KMS-11 (cell line): ENCODE measurements around the gene ANKRD27.

Experiments used
- H2AFZ ChIP-seq: fragments of 200-600 bp; sonication (generic); 2 replicates; pipeline ENCODE4 v1.6.1; 2016; ENCODE audit warnings: antibody characterized with exemption, mixed run types, low read depth
- H3K27ac ChIP-seq: fragments of 200-600 bp; sonication (generic); 2 replicates; pipeline ENCODE4 v1.6.1; 2016; ENCODE audit warnings: mild to moderate bottlenecking, mixed run types
- H3K27me3 ChIP-seq: fragments of 200-600 bp; sonication (generic); 2 replicates; pipeline ENCODE4 v1.6.1; 2017; ENCODE audit warnings: mild to moderate bottlenecking, low read depth, mixed run types, moderate library complexity; ENCODE audit not compliant: insufficient read depth
- H3K36me3 ChIP-seq: fragments of 200-600 bp; sonication (generic); 2 replicates; pipeline ENCODE4 v1.6.1; 2017; ENCODE audit warnings: mild to moderate bottlenecking, mixed run types; ENCODE audit not compliant: insufficient read depth
- H3K4me1 ChIP-seq: fragments of 200-600 bp; sonication (generic); 2 replicates; pipeline ENCODE4 v1.6.1; 2016; ENCODE audit warnings: mild to moderate bottlenecking, low read depth, mixed run types; ENCODE audit not compliant: poor library complexity, severe bottlenecking
- H3K4me2 ChIP-seq: fragments of 200-600 bp; sonication (generic); 2 replicates; pipeline ENCODE4 v1.7.0; 2016; ENCODE audit warnings: mild to moderate bottlenecking, mixed run types
- H3K4me3 ChIP-seq: fragments of 200-600 bp; sonication (generic); IDR thresholded peaks from 2 replicates; pipeline ENCODE4 v1.6.1; 2017; ENCODE audit warnings: low read depth, low read length, mixed read lengths; ENCODE audit not compliant: insufficient read depth
- H3K79me2 ChIP-seq: fragments of 200-600 bp; sonication (generic); 2 replicates; pipeline ENCODE4 v1.6.1; 2016; ENCODE audit warnings: low read depth, mixed run types; ENCODE audit not compliant: insufficient read depth
- H3K9ac ChIP-seq: fragments of 200-600 bp; sonication (generic); 2 replicates; pipeline ENCODE4 v1.6.1; 2016; ENCODE audit warnings: mild to moderate bottlenecking, mixed run types
- H4K20me1 ChIP-seq: fragments of 200-600 bp; sonication (generic); 2 replicates; pipeline ENCODE4 v1.6.1; 2016; ENCODE audit warnings: mild to moderate bottlenecking, mixed run types; ENCODE audit not compliant: insufficient read depth
- TF ChIP-seq, protein P1 (sequence below): fragments of 200-600 bp; sonication (generic); conservative IDR thresholded peaks from 2 replicates; pipeline ENCODE4 v1.6.1; 2017; ENCODE audit warnings: low read depth, mild to moderate bottlenecking, antibody characterized with exemption, low read length, moderate library complexity, mixed read lengths

The ANKRD27 gene

GRCh38 chr19:32637480-32637879, 37.5 kb downstream of the ANKRD27 start:
- Histone ChIP-seq H3K27me3 (no peaks in the 10 kb centered on the region), H3K4me1 (no peaks in the 10 kb centered on the region), H3K9ac (no peak overlapping the region), H3K36me3 (peaks cover 32% of the 10 kb centered on the region; the same call in 1 of the 2 replicates), H3K4me2 (no peak overlapping the region), H3K79me2 (0 out of 2 replicates have a peak, but pooled peaks cover 4% of the 10 kb centered on the region), H4K20me1 (no peaks in the 10 kb centered on the region), H3K4me3 (no peak overlapping the region), H3K27ac (no peak overlapping the region), H2AFZ (no peak overlapping the region)
- TF ChIP-seq, protein P1, sequence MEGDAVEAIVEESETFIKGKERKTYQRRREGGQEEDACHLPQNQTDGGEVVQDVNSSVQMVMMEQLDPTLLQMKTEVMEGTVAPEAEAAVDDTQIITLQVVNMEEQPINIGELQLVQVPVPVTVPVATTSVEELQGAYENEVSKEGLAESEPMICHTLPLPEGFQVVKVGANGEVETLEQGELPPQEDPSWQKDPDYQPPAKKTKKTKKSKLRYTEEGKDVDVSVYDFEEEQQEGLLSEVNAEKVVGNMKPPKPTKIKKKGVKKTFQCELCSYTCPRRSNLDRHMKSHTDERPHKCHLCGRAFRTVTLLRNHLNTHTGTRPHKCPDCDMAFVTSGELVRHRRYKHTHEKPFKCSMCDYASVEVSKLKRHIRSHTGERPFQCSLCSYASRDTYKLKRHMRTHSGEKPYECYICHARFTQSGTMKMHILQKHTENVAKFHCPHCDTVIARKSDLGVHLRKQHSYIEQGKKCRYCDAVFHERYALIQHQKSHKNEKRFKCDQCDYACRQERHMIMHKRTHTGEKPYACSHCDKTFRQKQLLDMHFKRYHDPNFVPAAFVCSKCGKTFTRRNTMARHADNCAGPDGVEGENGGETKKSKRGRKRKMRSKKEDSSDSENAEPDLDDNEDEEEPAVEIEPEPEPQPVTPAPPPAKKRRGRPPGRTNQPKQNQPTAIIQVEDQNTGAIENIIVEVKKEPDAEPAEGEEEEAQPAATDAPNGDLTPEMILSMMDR: no peak

DNA sequence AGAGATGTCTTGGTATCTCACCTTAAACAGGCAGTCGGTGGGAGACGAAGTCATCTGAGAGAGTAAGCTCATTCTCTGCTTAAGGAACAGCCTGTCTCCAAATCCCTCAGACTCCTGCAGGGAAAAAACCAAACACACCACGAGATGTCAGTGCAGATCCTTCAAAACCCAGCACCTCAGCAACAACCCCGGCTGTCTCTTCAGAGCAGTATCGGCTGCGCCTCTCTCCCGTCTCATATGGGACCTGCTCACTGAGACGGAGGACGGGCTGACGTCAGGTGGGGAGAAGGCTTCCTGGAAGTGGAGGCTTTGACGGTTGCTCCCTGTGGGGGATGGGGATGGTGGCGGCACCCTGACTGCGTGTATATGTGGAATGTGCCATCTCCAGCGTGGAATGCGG, 43.6 kb downstream of the ANKRD27 start:
- Histone ChIP-seq H3K27me3 (no peaks in the 10 kb centered on the region), H2AFZ (no peak overlapping the region), H3K79me2 (0 out of 2 replicates have a peak, but pooled peaks cover 4% of the 10 kb centered on the region), H3K36me3 (peaks cover 22% of the 10 kb centered on the region; the same call in 1 of the 2 replicates), H3K4me3 (no peak overlapping the region), H3K9ac (no peak overlapping the region), H4K20me1 (no peaks in the 10 kb centered on the region), H3K4me1 (no peaks in the 10 kb centered on the region), H3K27ac (no peak overlapping the region), H3K4me2 (no peak overlapping the region)
- TF ChIP-seq, protein P1: no peak

DNA sequence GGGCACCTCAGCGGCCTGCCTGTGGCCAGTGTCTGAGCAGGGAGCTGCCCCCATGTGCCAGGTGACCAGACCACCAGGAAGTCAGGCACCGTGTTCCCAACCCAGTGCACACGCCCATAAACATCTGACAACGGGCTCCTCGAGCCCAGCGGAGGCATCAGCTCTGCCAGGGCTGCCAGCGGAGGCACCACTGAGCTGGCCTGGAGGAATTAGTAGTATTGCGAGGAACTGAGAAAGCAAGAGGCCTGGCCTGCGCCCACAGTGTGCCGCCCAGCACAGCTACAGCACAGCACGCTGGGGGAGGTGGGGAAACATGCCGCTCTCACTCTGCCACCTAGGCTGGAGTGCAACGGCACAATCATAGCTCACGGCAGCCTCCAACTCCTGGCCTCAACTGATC, 44.6 kb downstream of the ANKRD27 start:
- TF ChIP-seq, protein P1: no peak
- Histone ChIP-seq H3K36me3 (peaks cover 20% of the 10 kb centered on the region; the same call in 1 of the 2 replicates), H4K20me1 (no peaks in the 10 kb centered on the region), H3K79me2 (0 out of 2 replicates have a peak, but pooled peaks cover 1% of the 10 kb centered on the region), H3K4me3 (no peak overlapping the region), H2AFZ (no peak overlapping the region), H3K4me1 (no peaks in the 10 kb centered on the region), H3K4me2 (no peak overlapping the region), H3K27me3 (no peaks in the 10 kb centered on the region), H3K9ac (no peak overlapping the region), H3K27ac (no peak overlapping the region)

DNA sequence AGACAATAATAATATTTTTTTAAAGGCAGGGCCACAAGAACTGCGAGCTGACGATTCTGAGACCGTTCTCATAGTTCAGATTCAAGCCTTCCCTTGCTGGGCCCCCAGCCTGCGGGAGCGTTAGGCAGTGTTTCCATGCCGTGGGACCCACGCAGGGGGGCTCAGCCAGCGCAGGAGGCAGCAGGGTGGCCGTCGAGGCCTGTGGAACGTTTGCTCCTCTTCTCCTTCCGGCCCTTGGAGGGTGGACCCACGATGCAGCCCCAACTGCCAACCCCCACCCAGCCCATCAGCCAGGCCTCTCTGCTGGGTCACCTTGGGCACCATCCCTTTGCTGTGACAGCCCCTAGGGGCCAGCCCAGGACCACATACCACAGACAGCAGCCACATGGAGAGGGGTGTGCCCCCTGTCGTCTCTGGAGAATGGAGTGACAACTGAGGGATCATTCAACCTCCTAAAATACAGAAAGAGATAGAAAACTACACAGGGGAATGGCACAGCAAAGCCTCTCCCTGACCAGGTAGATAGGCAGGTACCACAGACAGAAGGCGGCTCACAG, 47.2 kb downstream of the ANKRD27 start:
- H2AFZ ChIP-seq: no peak overlapping the region
- no peaks in the 10 kb centered on the region for H3K27me3 ChIP-seq
- no peaks in the 10 kb centered on the region for H4K20me1 ChIP-seq
- H3K4me2 ChIP-seq: no peak overlapping the region
- no peaks in the 10 kb centered on the region for H3K4me1 ChIP-seq
- H3K27ac ChIP-seq: no peak overlapping the region
- H3K79me2 ChIP-seq: no peaks in the 10 kb centered on the region
- H3K9ac ChIP-seq: no peak overlapping the region
- peaks cover 18% of the 10 kb centered on the region; the same call in 1 of the 2 replicates for H3K36me3 ChIP-seq
- no peak overlapping the region for H3K4me3 ChIP-seq
- TF ChIP-seq, protein P1: no peak
